OCI-LY7 (cell line): Measurements from ENCODE around the gene NDUFAF2. TPM values are rescaled to one million over a fixed set of nuclear protein-coding genes. Genes with fewer than 3 reads are reported as not detected.
A peak's percentile ranks its signal among the peaks of the same experiment; 100 is the strongest.

Experiments used
- BruUV-seq: library from RNA; stranded (reverse); fragments of 400-500 nt; replicated peaks from 2 replicates; lab custom pipeline; 2021; lab: Mats Ljungman, UMichigan
- CTCF ChIA-PET: fragments of 300-600 bp; sonication (Branson Sonifier 250); formaldehyde crosslinking; loops from one replicate; lab custom pipeline; 2022; ENCODE audit warnings: antibody characterized with exemption; ENCODE audit not compliant: unreplicated experiment; lab: Charles Lee
- POLR2A ChIA-PET: fragments of 300-600 bp; sonication (Branson Sonifier 250); formaldehyde crosslinking; loops from one replicate; lab custom pipeline; 2022; ENCODE audit warnings: antibody characterized with exemption; lab: Charles Lee
- DNase-seq: peaks from one replicate; pipeline ENCODE4 v3.0.0-alpha.2; 2015; ENCODE audit warnings: low spot score
- H2AFZ ChIP-seq: fragments of 200-600 bp; sonication (generic), shearing (Covaris generic); 2 replicates; pipeline ENCODE4 v1.6.1; 2014; ENCODE audit warnings: mild to moderate bottlenecking, antibody characterized with exemption, low read length, moderate library complexity
- H3K27ac ChIP-seq: fragments of 200-600 bp; sonication (generic); 2 replicates; pipeline ENCODE4 v1.5.1; 2014; ENCODE audit warnings: mixed run types, low read depth, mild to moderate bottlenecking, moderate library complexity, low read length, inconsistent platforms; ENCODE audit not compliant: poor library complexity, severe bottlenecking
- H3K36me3 ChIP-seq: fragments of 200-600 bp; sonication (generic); 2 replicates; pipeline ENCODE4 v1.6.1; 2014; ENCODE audit warnings: mild to moderate bottlenecking, antibody characterized with exemption, low read length, moderate library complexity, mixed read lengths; ENCODE audit not compliant: insufficient read depth
- H3K4me1 ChIP-seq: fragments of 200-600 bp; sonication (generic); 2 replicates; pipeline ENCODE4 v1.5.1; 2014; ENCODE audit warnings: mild to moderate bottlenecking, low read length; ENCODE audit not compliant: insufficient read depth, poor library complexity, severe bottlenecking
- H3K4me2 ChIP-seq: fragments of 200-600 bp; sonication (generic); 2 replicates; pipeline ENCODE4 v1.6.1; 2014; ENCODE audit warnings: mild to moderate bottlenecking, low read length
- H3K4me3 ChIP-seq: fragments of 200-600 bp; sonication (generic); 2 replicates; pipeline ENCODE4 v1.5.1; 2014; ENCODE audit warnings: mild to moderate bottlenecking, low read depth, low read length; ENCODE audit not compliant: poor library complexity, severe bottlenecking
- H3K79me2 ChIP-seq: fragments of 200-600 bp; sonication (generic); 2 replicates; pipeline ENCODE4 v1.6.1; 2016; ENCODE audit warnings: low read depth, mild to moderate bottlenecking, low read length, moderate library complexity, mixed read lengths; ENCODE audit not compliant: insufficient read depth
- H3K9me2 ChIP-seq: fragments of 200-600 bp; sonication (generic); 2 replicates; pipeline ENCODE4 v1.6.1; 2016; ENCODE audit warnings: mild to moderate bottlenecking, low read length, mixed read lengths; ENCODE audit not compliant: insufficient read depth
- H3K9me3 ChIP-seq: fragments of 200-600 bp; sonication (generic); 2 replicates; pipeline ENCODE4 v1.6.1; 2014; ENCODE audit warnings: mild to moderate bottlenecking, mixed run types, low read length, mixed read lengths
- H4K20me1 ChIP-seq: fragments of 200-600 bp; sonication (generic); 2 replicates; pipeline ENCODE4 v1.6.1; 2014; ENCODE audit warnings: mild to moderate bottlenecking, antibody characterized with exemption, low read length, moderate library complexity, mixed read lengths; ENCODE audit not compliant: insufficient read depth
- EZH2phosphoT487 ChIP-seq: fragments of 200-600 bp; sonication (generic); IDR thresholded peaks from 2 replicates; pipeline ENCODE4 v1.6.1; 2018; ENCODE audit warnings: low read depth, borderline replicate concordance, mild to moderate bottlenecking, mixed run types, antibody characterized with exemption, low read length, moderate library complexity, mixed read lengths
- intact Hi-C: fragments of 100-400 bp; cut with micrococcal nuclease; formaldehyde crosslinking; loops from one replicate; pipeline ENCODE4 v1.10.0; 2022; ENCODE audit not compliant: unreplicated experiment
- total RNA-seq, 2 experiments: library from RNA; depleted of rRNA in 1 of 2; stranded (reverse); fragments of >200 nt in 1 of 2; shearing (Covaris generic) in 1 of 2; gene quantifications; 2 replicates each; pipeline ENCODE4 v1.2.3, GENCODE V29; 2014 to 2022
- TF ChIP-seq, protein P1 (sequence below): fragments of 200-600 bp; sonication (generic); conservative IDR thresholded peaks from 2 replicates; pipeline ENCODE4 v1.5.1; 2014; ENCODE audit warnings: mild to moderate bottlenecking, antibody characterized with exemption, low read length, moderate library complexity, mixed read lengths

Gene NDUFAF2
- total RNA-seq, 2 experiments from 2014 or later = 20.8 to 36.8 TPM

DNA sequence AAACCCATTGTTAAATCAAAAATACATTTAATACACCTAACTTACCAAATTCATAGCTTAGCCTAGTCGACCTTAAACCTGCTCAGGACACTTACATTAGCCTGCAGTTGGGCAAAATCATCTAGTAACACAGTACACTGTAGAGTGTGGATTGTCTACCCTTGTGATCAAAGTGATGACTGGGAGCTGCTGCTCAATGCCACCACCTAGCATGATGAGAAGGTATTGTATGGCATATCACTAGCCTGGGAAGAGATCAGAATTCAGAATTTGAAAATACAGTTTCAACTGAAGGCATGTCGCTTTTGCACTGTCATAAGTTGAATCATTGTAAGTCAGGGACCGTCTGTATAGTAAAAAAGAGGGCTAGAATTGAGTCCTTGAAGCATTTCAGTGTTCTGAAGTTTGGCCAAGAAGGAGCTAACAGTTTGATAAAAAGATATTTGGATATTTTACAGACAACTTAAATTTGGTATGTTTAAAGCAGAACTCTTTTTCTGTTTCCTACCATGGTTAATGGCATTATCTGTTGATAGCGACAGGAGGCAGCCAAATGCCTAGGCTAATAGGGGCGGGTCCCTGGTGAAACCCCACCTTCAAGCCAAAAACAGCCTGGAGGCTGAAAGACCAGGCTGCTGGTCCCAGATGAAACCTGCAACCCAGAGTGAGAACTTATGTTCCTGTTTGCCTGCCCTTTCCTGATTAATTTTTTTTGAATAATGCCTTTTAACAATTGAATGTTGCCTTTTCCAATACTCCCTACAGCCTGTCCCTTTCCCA, 194.3 kb downstream of the NDUFAF2 start:
- H3K4me3 ChIP-seq = no peak overlapping the region
- no peaks in the 10 kb centered on the region for H4K20me1 ChIP-seq
- no peaks in the 10 kb centered on the region for H3K4me1 ChIP-seq
- ChIA-PET CTCF (no interaction called here), POLR2A (interaction anchor here (0.6 kb wide), 1 partner anchor 178 kb away, joined by 3 read pairs; no protein-coding TSS in a partner anchor)
- H3K9me2 ChIP-seq = no peaks in the 10 kb centered on the region
- no peak overlapping the region for H3K27ac ChIP-seq
- H3K36me3 ChIP-seq = no peaks in the 10 kb centered on the region
- TF ChIP-seq, protein P1, sequence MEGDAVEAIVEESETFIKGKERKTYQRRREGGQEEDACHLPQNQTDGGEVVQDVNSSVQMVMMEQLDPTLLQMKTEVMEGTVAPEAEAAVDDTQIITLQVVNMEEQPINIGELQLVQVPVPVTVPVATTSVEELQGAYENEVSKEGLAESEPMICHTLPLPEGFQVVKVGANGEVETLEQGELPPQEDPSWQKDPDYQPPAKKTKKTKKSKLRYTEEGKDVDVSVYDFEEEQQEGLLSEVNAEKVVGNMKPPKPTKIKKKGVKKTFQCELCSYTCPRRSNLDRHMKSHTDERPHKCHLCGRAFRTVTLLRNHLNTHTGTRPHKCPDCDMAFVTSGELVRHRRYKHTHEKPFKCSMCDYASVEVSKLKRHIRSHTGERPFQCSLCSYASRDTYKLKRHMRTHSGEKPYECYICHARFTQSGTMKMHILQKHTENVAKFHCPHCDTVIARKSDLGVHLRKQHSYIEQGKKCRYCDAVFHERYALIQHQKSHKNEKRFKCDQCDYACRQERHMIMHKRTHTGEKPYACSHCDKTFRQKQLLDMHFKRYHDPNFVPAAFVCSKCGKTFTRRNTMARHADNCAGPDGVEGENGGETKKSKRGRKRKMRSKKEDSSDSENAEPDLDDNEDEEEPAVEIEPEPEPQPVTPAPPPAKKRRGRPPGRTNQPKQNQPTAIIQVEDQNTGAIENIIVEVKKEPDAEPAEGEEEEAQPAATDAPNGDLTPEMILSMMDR = peak; percentile 54
- TF ChIP-seq EZH2phosphoT487 = no peak
- no peaks in the 10 kb centered on the region for H3K9me3 ChIP-seq
- intact Hi-C loops = no loop called here
- H2AFZ ChIP-seq = no peak overlapping the region
- H3K4me2 ChIP-seq = no peak overlapping the region
- no TSS peak for BruUV-seq
- H3K79me2 ChIP-seq = no peaks in the 10 kb centered on the region
- DNase-seq = no peak

DNA sequence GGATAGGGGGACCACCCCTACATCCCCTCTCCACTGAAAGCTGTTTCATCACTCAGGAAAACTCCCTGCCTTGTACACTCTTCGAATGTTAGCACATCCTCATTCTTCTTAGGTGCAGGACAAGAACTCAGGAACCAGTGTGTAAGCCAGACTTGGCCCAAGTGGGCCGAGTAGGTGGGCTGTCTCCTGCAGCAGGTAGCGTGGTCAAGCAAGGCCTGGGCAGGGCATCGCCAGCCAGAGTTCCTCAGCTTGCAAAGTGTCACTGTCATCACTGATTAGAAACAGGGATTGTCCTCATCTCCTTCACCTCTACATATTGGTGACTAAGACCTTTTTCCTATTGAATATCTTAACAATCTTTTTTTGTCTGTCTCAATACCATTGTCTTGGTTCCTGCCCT, 194.9 kb downstream of the NDUFAF2 start:
- intact Hi-C loops = no loop called here

More for the DNA sequence above, 194.9 kb downstream of the NDUFAF2 start:
- BruUV-seq = no TSS peak
- Histone ChIP-seq H3K9me2 (no peaks in the 10 kb centered on the region), H3K4me2 (no peak overlapping the region), H3K4me3 (no peak overlapping the region), H2AFZ (no peak overlapping the region), H3K27ac (no peak overlapping the region), H3K36me3 (no peaks in the 10 kb centered on the region), H3K9me3 (no peaks in the 10 kb centered on the region), H3K4me1 (no peaks in the 10 kb centered on the region), H3K79me2 (no peaks in the 10 kb centered on the region), H4K20me1 (no peaks in the 10 kb centered on the region)
- TF ChIP-seq EZH2phosphoT487 = no peak
- TF ChIP-seq, protein P1 = no peak
- ChIA-PET CTCF (no interaction called here), POLR2A (no interaction called here)
- no peak for DNase-seq
